IMR-90 (cell line): Measurements from ENCODE around the gene ILDR2. TPM values are rescaled to one million over a fixed set of nuclear protein-coding genes. Genes with fewer than 3 reads are reported as not detected.

Experiments used
- ATAC-seq: fragments of 200-7000 bp; cut with Tn5 transposase; 2 replicates; pipeline ENCODE4 v1.9.1; 2020; ENCODE audit warnings: low read depth, mild to moderate bottlenecking, moderate library complexity
- BruUV-seq: library from RNA; stranded (reverse); fragments of 400-500 nt; replicated peaks from 2 replicates; lab custom pipeline; 2021; lab: Mats Ljungman, UMichigan
- CTCF ChIA-PET: fragments of 300-600 bp; formaldehyde crosslinking; extraction: SDS; loops from one replicate; lab custom pipeline; 2021; ENCODE audit warnings: antibody characterized with exemption; lab: Yijun Ruan, JAX
- POLR2A ChIA-PET: fragments of 300-600 bp; sonication (Branson Sonifier 250); formaldehyde crosslinking; loops from one replicate; lab custom pipeline; 2022; ENCODE audit warnings: antibody characterized with exemption; ENCODE audit not compliant: unreplicated experiment; lab: Charles Lee
- DNase-seq: peaks from one replicate; pipeline ENCODE4 v3.0.0; 2013
- H2AFZ ChIP-seq: replicated peaks from 2 replicates; pipeline ENCODE3; 2013; ENCODE audit warnings: low read length, mild to moderate bottlenecking; ENCODE audit not compliant: poor library complexity
- H2AK5ac ChIP-seq: 2 replicates; pipeline ENCODE4 v1.6.1; 2013; ENCODE audit warnings: low read depth, low read length, inconsistent platforms
- H2AK9ac ChIP-seq: replicated peaks from 2 replicates; pipeline ENCODE3; 2013; ENCODE audit warnings: mild to moderate bottlenecking, low read depth, low read length, moderate library complexity; ENCODE audit not compliant: poor library complexity
- H2BK120ac ChIP-seq: 2 replicates; pipeline ENCODE4 v1.6.1; 2013; ENCODE audit warnings: low read depth, low read length, inconsistent platforms
- H2BK15ac ChIP-seq: 3 replicates; pipeline ENCODE4 v1.6.1; 2013; ENCODE audit warnings: low read depth, low read length, inconsistent platforms
- H2BK20ac ChIP-seq: 2 replicates; pipeline ENCODE4 v1.6.1; 2013; ENCODE audit warnings: low read depth, mild to moderate bottlenecking, inconsistent platforms, low read length, moderate library complexity
- H2BK5ac ChIP-seq: 2 replicates; pipeline ENCODE4 v1.6.1; 2013; ENCODE audit warnings: mild to moderate bottlenecking, low read depth, low read length, inconsistent platforms; ENCODE audit not compliant: poor library complexity, severe bottlenecking
- H3K14ac ChIP-seq: replicated peaks from 2 replicates; pipeline ENCODE4 v1.6.1; 2013; ENCODE audit warnings: low read depth, low read length, inconsistent platforms
- H3K18ac ChIP-seq: 2 replicates; pipeline ENCODE4 v1.6.1; 2013; ENCODE audit warnings: low read depth, low read length, control low read depth
- H3K23ac ChIP-seq: 2 replicates; pipeline ENCODE4 v1.6.1; 2013; ENCODE audit warnings: low read depth, low read length, inconsistent platforms
- H3K27ac ChIP-seq: 2 replicates; pipeline ENCODE4 v1.5.1; 2013; ENCODE audit warnings: mild to moderate bottlenecking, control low read depth, low read length; ENCODE audit not compliant: insufficient read depth
- H3K27me3 ChIP-seq: 2 replicates; pipeline ENCODE4 v1.6.1; 2013; ENCODE audit warnings: low read length; ENCODE audit not compliant: control insufficient read depth, insufficient read depth
- H3K36me3 ChIP-seq: 2 replicates; pipeline ENCODE4 v1.6.1; 2013; ENCODE audit warnings: low read length, mixed read lengths; ENCODE audit not compliant: control insufficient read depth, insufficient read depth
- H3K4ac ChIP-seq: 2 replicates; pipeline ENCODE4 v1.6.1; 2013; ENCODE audit warnings: low read depth, low read length, inconsistent platforms
- H3K4me1 ChIP-seq: 2 replicates; pipeline ENCODE4 v1.6.1; 2013; ENCODE audit warnings: low read length, mixed read lengths; ENCODE audit not compliant: control insufficient read depth, insufficient read depth
- H3K4me2 ChIP-seq: 2 replicates; pipeline ENCODE4 v1.6.1; 2013; ENCODE audit warnings: low read depth, mild to moderate bottlenecking, control low read depth, low read length, moderate library complexity
- H3K4me3 ChIP-seq: 2 replicates; pipeline ENCODE4 v1.5.1; 2013; ENCODE audit warnings: low read depth, mild to moderate bottlenecking, control low read depth, low read length, moderate library complexity; ENCODE audit not compliant: insufficient read depth
- H3K56ac ChIP-seq: 2 replicates; pipeline ENCODE4 v1.6.1; 2013; ENCODE audit warnings: low read length, inconsistent platforms; ENCODE audit not compliant: insufficient read depth; ENCODE audit errors: extremely low read depth
- H3K79me1 ChIP-seq, 2 experiments: 2 replicates each; pipeline ENCODE4 v1.6.1; 2013; ENCODE audit warnings: low read length in 2 of 2, inconsistent platforms in 1 of 2, low read depth in 1 of 2
- H3K9ac ChIP-seq: 2 replicates; pipeline ENCODE4 v1.6.1; 2013; ENCODE audit warnings: low read depth, low read length, control low read depth
- H3K9me1 ChIP-seq: 2 replicates; pipeline ENCODE4 v1.6.1; 2013; ENCODE audit warnings: low read length, inconsistent platforms; ENCODE audit not compliant: insufficient read depth
- H3K9me3 ChIP-seq: 2 replicates; pipeline ENCODE4 v1.6.1; 2013; ENCODE audit warnings: low read length; ENCODE audit not compliant: control insufficient read depth, insufficient read depth
- H4K20me1 ChIP-seq: 2 replicates; pipeline ENCODE4 v1.6.1; 2013; ENCODE audit warnings: low read length, inconsistent platforms; ENCODE audit not compliant: insufficient read depth
- H4K5ac ChIP-seq: 2 replicates; pipeline ENCODE4 v1.6.1; 2013; ENCODE audit warnings: mild to moderate bottlenecking, low read depth, low read length, control low read depth
- H4K8ac ChIP-seq, 2 experiments: 2 replicates each; pipeline ENCODE4 v1.6.1; 2013; ENCODE audit warnings: low read depth in 2 of 2, low read length in 2 of 2, control low read depth in 1 of 2, inconsistent platforms in 1 of 2
- H4K91ac ChIP-seq: 2 replicates; pipeline ENCODE4 v1.6.1; 2013; ENCODE audit warnings: low read depth, low read length, inconsistent platforms; ENCODE audit not compliant: insufficient read depth
- BHLHE40 ChIP-seq: fragments of 150-350 bp; IDR thresholded peaks from 2 replicates; pipeline ENCODE4 v1.6.1; 2016; ENCODE audit warnings: mild to moderate bottlenecking, low read depth, low read length
- RAD21 ChIP-seq: IDR thresholded peaks from 2 replicates; pipeline ENCODE4 v1.6.1; 2012; ENCODE audit warnings: low read length, improper control_type of control experiment
- RCOR1 ChIP-seq: IDR thresholded peaks from 2 replicates; pipeline ENCODE4 v1.6.1; 2012; ENCODE audit warnings: mild to moderate bottlenecking, low read length, improper control_type of control experiment; ENCODE audit not compliant: insufficient replicate concordance
- RFX5 ChIP-seq: IDR thresholded peaks from 2 replicates; pipeline ENCODE4 v1.8.0; 2012; ENCODE audit warnings: low read depth, mild to moderate bottlenecking, low read length, moderate library complexity
- WGBS, 2 experiments: methylation state at CpG; one replicate each; pipeline versions ENCODE4 v1.1.5 to v1.1.7; 2013; ENCODE audit warnings: missing lambda C conversion rate in 2 of 2; ENCODE audit not compliant: insufficient read length in 1 of 2; ENCODE audit errors: extremely low coverage in 2 of 2; 5-methylcytosine and 5-hydroxymethylcytosine counted together
- dilution Hi-C: fragments of 300-500 bp; cut with HindIII; formaldehyde crosslinking; loops from one replicate; pipeline ENCODE4 v1.14.3; 2018; ENCODE audit warnings: low sequenced_read_pairs; ENCODE audit not compliant: unreplicated experiment
- in situ Hi-C: fragments of 300-500 bp; cut with MboI; formaldehyde crosslinking; loops from 3 replicates; pipeline ENCODE4 v1.14.3; 2019; ENCODE audit warnings: low sequenced_read_pairs, inconsistent platforms, mixed read lengths
- intact Hi-C: fragments of 100-400 bp; cut with micrococcal nuclease; formaldehyde crosslinking; loops from 2 replicates; pipeline ENCODE4 v1.10.0; 2022
- polyA plus RNA-seq, 3 experiments: library from polyadenylated mRNA; depleted of rRNA; stranded (reverse); fragments of >200 nt; gene quantifications; 2 replicates each; pipeline ENCODE4 v1.2.3, GENCODE V29; 2012; ENCODE audit warnings: low replicate concordance in 1 of 3
- total RNA-seq: library from RNA; depleted of rRNA; stranded (reverse); fragments of >200 nt; gene quantifications from 2 replicates; pipeline ENCODE4 v1.2.3, GENCODE V29; 2012
- TF ChIP-seq, protein P1 (sequence below): conservative IDR thresholded peaks from 2 replicates; pipeline ENCODE4 v1.5.1; 2012; ENCODE audit warnings: mild to moderate bottlenecking, low read depth, low read length, improper control_type of control experiment
- TF ChIP-seq, protein P2 (sequence below): fragments of 150-350 bp; IDR thresholded peaks from 2 replicates; pipeline ENCODE4 v1.6.1; 2017; ENCODE audit warnings: mild to moderate bottlenecking, antibody characterized with exemption, low read length, low read depth

The ILDR2 gene
- total and polyA plus RNA-seq, 2 of the 4 experiments (the other 2 are of a cell fraction) = under 0.01 TPM; not detected in 1

- no peak overlapping the region for H3K14ac ChIP-seq
- no peak overlapping the region for H2AK5ac ChIP-seq
- H4K91ac ChIP-seq = no peak overlapping the region
- H3K27ac ChIP-seq = no peak overlapping the region
- H4K8ac ChIP-seq = no peak overlapping the region
- no peaks in the 10 kb centered on the region for H4K20me1 ChIP-seq
- no peak overlapping the region for H3K9ac ChIP-seq
- H3K9me3 ChIP-seq = no peaks in the 10 kb centered on the region
- H3K4ac ChIP-seq = no peak overlapping the region
- peaks cover 12% of the 10 kb centered on the region for H3K27me3 ChIP-seq
- no TSS peak for BruUV-seq
- H3K18ac ChIP-seq = no peak overlapping the region
- no CpG with 5 or more reads among the region's 2 CpGs for WGBS, 2 experiments
- no peak for DNase-seq
- no peak overlapping the region for H2BK20ac ChIP-seq
- H3K4me3 ChIP-seq = no peak overlapping the region
- POLR2A ChIA-PET = no interaction called here
- CTCF ChIA-PET = no interaction called here
- in situ Hi-C loops (no loop called here), intact Hi-C loops (no loop called here), dilution Hi-C loops (no loop called here)
- no peak overlapping the region for H3K23ac ChIP-seq
- H3K4me2 ChIP-seq = no peak overlapping the region
- no peak overlapping the region for H2AFZ ChIP-seq
- no peaks in the 10 kb centered on the region for H3K79me1 ChIP-seq
- no peak overlapping the region for H2BK120ac ChIP-seq
- H2BK5ac ChIP-seq = no peak overlapping the region
- H4K5ac ChIP-seq = no peak overlapping the region
- H3K56ac ChIP-seq = no peak overlapping the region
- H2AK9ac ChIP-seq = no peak overlapping the region
- TF ChIP-seq, protein P1, sequence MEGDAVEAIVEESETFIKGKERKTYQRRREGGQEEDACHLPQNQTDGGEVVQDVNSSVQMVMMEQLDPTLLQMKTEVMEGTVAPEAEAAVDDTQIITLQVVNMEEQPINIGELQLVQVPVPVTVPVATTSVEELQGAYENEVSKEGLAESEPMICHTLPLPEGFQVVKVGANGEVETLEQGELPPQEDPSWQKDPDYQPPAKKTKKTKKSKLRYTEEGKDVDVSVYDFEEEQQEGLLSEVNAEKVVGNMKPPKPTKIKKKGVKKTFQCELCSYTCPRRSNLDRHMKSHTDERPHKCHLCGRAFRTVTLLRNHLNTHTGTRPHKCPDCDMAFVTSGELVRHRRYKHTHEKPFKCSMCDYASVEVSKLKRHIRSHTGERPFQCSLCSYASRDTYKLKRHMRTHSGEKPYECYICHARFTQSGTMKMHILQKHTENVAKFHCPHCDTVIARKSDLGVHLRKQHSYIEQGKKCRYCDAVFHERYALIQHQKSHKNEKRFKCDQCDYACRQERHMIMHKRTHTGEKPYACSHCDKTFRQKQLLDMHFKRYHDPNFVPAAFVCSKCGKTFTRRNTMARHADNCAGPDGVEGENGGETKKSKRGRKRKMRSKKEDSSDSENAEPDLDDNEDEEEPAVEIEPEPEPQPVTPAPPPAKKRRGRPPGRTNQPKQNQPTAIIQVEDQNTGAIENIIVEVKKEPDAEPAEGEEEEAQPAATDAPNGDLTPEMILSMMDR = no peak
- TF ChIP-seq RFX5 (no peak), BHLHE40 (no peak), RCOR1 (no peak), RAD21 (no peak)
- TF ChIP-seq, protein P2, sequence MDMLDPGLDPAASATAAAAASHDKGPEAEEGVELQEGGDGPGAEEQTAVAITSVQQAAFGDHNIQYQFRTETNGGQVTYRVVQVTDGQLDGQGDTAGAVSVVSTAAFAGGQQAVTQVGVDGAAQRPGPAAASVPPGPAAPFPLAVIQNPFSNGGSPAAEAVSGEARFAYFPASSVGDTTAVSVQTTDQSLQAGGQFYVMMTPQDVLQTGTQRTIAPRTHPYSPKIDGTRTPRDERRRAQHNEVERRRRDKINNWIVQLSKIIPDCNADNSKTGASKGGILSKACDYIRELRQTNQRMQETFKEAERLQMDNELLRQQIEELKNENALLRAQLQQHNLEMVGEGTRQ = no peak
- no peaks in the 10 kb centered on the region for H3K4me1 ChIP-seq
- H3K9me1 ChIP-seq = no peaks in the 10 kb centered on the region
- H2BK15ac ChIP-seq = no peak overlapping the region
- no peaks in the 10 kb centered on the region for H3K36me3 ChIP-seq
- no peak for ATAC-seq
These were observed 47.6 kb downstream of the ILDR2 start for GRCh38 chr1:166927701-166928100.
